ENCODE results near the gene MCM5. TPM values are rescaled to one million over a fixed set of nuclear protein-coding genes. Genes with fewer than 3 reads are reported as not detected.
A peak's percentile ranks its signal among the peaks of the same experiment; 100 is the strongest.

Gene MCM5
- total and polyA plus RNA-seq, 9 donors = 22.8 to 46.9 (median 36.3) TPM

GRCh38 chr22:35448523-35448922 is 48.6 kb downstream of the MCM5 start:
- peaks cover 7% of the 10 kb centered on the region for H3K27me3 ChIP-seq (ENCODE audit: control insufficient read depth, insufficient read depth, low read length)
- WGBS (ENCODE audit: insufficient coverage) = 93% methylated on average over 3 of the region's 8 CpGs
- no peak overlapping the region for H3K4me3 ChIP-seq (ENCODE audit: low read length)
- no peaks in the 10 kb centered on the region for H3K9me3 ChIP-seq (replicated peaks; ENCODE audit: control insufficient read depth, low read depth, low read length)
- H3K4me1 ChIP-seq (ENCODE audit: control insufficient read depth, insufficient read depth, low read length) = peaks cover 4% of the 10 kb centered on the region
- DNase-seq = no peak
- no peak overlapping the region for H3K27ac ChIP-seq (ENCODE audit: low read length)
- peaks cover 9% of the 10 kb centered on the region for H3K36me3 ChIP-seq (ENCODE audit: control insufficient read depth, insufficient read depth, low read length)

GRCh38 chr22:35449829-35450689 is 50.1 kb downstream of the MCM5 start:
- peaks cover 9% of the 10 kb centered on the region for H3K36me3 ChIP-seq (ENCODE audit: control insufficient read depth, insufficient read depth, low read length)
- peaks cover 4% of the 10 kb centered on the region for H3K4me1 ChIP-seq (ENCODE audit: control insufficient read depth, insufficient read depth, low read length)
- WGBS (ENCODE audit: insufficient coverage) = 77% methylated on average over 8 of the region's 17 CpGs
- H3K27ac ChIP-seq (ENCODE audit: low read length) = no peak overlapping the region
- H3K27me3 ChIP-seq (ENCODE audit: control insufficient read depth, insufficient read depth, low read length) = peaks cover 13% of the 10 kb centered on the region
- H3K4me3 ChIP-seq (ENCODE audit: low read length) = no peak overlapping the region
- no peak for DNase-seq
- no peaks in the 10 kb centered on the region for H3K9me3 ChIP-seq (replicated peaks; ENCODE audit: control insufficient read depth, low read depth, low read length)

DNA sequence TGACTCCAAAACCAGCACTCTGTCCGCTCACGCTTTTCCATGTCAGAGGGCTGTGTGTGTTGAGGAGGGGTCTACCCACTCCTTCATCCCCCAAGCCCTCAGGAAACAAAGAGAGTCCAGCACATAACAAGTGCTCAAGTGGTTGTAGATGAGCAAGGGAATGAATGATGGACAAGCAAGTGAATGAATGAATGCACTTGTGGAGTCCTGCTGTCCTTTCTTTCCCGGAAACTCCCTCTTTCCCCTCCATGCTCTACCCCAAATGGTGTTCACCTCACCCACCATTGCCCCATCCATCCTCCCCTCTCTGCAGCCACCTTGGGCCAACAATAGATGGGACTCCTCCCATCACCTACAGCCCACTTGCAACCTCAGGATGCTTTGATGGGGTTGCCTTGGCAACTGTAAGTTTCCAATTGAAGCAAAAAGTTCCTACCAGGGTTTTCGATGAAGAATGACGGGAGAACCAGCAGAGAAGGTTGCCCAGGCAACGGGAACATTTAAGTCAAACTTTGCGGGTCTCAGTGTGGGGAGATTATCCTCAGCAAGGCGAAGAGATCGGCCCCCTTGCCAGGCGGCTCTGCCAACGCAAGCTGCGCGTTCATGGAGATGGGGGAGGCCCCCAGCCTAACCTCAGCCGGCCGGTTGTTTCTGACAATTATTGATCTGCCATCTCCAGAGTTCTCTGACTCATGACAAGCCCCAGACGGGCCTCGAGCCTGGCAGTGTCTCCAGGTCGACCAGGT is 51.1 kb downstream of the MCM5 start:
- peaks cover 4% of the 10 kb centered on the region for H3K4me1 ChIP-seq (ENCODE audit: control insufficient read depth, insufficient read depth, low read length)
- H3K9me3 ChIP-seq (replicated peaks; ENCODE audit: control insufficient read depth, low read depth, low read length) = no peaks in the 10 kb centered on the region
- H3K27ac ChIP-seq (ENCODE audit: low read length) = no peak overlapping the region
- peaks cover 13% of the 10 kb centered on the region for H3K27me3 ChIP-seq (ENCODE audit: control insufficient read depth, insufficient read depth, low read length)
- H3K36me3 ChIP-seq (ENCODE audit: control insufficient read depth, insufficient read depth, low read length) = peaks cover 9% of the 10 kb centered on the region
- H3K4me3 ChIP-seq (ENCODE audit: low read length) = no peak overlapping the region
- no peak for DNase-seq
- 63% methylated on average over 15 of the region's 18 CpGs for WGBS (ENCODE audit: insufficient coverage)

DNA sequence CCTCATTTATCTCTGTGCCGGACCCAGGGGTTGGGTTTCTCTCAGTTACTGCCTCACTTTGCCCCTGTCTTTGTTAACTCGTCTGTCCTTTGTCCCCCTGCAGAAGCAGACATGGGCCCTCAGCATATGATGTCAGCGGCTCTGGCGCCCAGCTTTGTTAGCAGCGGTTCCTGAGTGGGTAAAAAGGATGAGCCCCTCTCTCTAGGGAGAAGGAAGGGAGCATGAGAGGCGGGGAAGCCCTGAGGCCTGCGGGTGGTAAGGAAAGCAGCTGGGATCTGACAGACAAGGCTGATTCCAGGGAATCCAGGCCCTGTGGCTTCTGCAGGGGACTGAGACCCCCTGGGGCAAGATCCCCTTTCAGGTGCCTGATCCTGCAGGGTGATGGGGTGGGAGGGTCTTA is 51.7 kb downstream of the MCM5 start:
- Histone ChIP-seq H3K36me3 (ENCODE audit: control insufficient read depth, insufficient read depth, low read length) (peaks cover 7% of the 10 kb centered on the region), H3K4me3 (ENCODE audit: low read length) (no peak overlapping the region), H3K4me1 (ENCODE audit: control insufficient read depth, insufficient read depth, low read length) (peaks cover 4% of the 10 kb centered on the region), H3K27me3 (ENCODE audit: control insufficient read depth, insufficient read depth, low read length) (peaks cover 13% of the 10 kb centered on the region), H3K27ac (ENCODE audit: low read length) (no peak overlapping the region), H3K9me3 (replicated peaks; ENCODE audit: control insufficient read depth, low read depth, low read length) (no peaks in the 10 kb centered on the region)
- no peak for DNase-seq
- 64% methylated on average over 7 of the region's 7 CpGs for WGBS (ENCODE audit: insufficient coverage)

GRCh38 chr22:35452351-35452781 is 52.4 kb downstream of the MCM5 start:
- H3K27ac ChIP-seq (ENCODE audit: low read length) = no peak overlapping the region
- DNase-seq = no peak
- peaks cover 4% of the 10 kb centered on the region for H3K4me1 ChIP-seq (ENCODE audit: control insufficient read depth, insufficient read depth, low read length)
- H3K4me3 ChIP-seq (ENCODE audit: low read length) = no peak overlapping the region
- no peaks in the 10 kb centered on the region for H3K9me3 ChIP-seq (replicated peaks; ENCODE audit: control insufficient read depth, low read depth, low read length)
- WGBS (ENCODE audit: insufficient coverage) = 55% methylated on average over 14 of the region's 15 CpGs
- H3K27me3 ChIP-seq (ENCODE audit: control insufficient read depth, insufficient read depth, low read length) = peaks cover 13% of the 10 kb centered on the region
- H3K36me3 ChIP-seq (ENCODE audit: control insufficient read depth, insufficient read depth, low read length) = peaks cover 4% of the 10 kb centered on the region

GRCh38 chr22:35452810-35453743 is 53.1 kb downstream of the MCM5 start:
- Histone ChIP-seq H3K4me3 (ENCODE audit: low read length) (no peak overlapping the region), H3K36me3 (ENCODE audit: control insufficient read depth, insufficient read depth, low read length) (peaks cover 4% of the 10 kb centered on the region), H3K27me3 (ENCODE audit: control insufficient read depth, insufficient read depth, low read length) (peaks cover 13% of the 10 kb centered on the region), H3K4me1 (ENCODE audit: control insufficient read depth, insufficient read depth, low read length) (no peaks in the 10 kb centered on the region), H3K9me3 (replicated peaks; ENCODE audit: control insufficient read depth, low read depth, low read length) (no peaks in the 10 kb centered on the region), H3K27ac (ENCODE audit: low read length) (no peak overlapping the region)
- DNase-seq = no peak
- 53% methylated on average over 8 of the region's 13 CpGs for WGBS (ENCODE audit: insufficient coverage)

DNA sequence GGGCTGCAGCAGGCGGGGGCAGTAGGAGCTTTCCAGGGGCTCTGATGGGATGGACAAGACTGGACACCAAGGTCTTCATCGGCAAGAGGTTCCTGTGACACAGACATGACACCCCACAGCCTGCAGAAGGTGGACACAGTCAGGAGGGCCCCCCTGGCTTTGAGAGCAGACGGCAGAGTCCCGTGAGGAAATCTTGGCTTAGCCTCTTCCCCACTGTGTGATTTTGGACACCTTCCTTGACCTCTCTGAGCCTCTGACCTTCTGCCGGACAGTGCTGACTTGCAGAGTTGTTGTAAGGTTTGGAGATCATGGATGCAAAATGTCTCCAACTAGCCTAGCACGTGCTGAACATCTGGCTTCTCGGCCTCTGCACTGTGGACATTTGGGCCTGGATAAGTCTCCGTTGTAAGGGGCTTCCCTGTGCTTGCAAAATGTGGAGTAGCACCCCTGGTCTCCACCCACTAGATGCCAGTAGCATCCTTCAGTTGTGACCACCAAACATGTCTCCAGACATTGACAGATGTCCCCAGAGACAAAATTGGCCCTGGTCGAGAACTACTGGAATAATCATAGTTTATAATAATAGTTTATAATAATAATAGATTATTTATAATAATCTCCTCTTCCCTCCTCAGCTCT is 54.6 kb downstream of the MCM5 start:
- DNase-seq = peak; percentile 38
- H3K27me3 ChIP-seq (ENCODE audit: control insufficient read depth, insufficient read depth, low read length) = peaks cover 13% of the 10 kb centered on the region
- no peaks in the 10 kb centered on the region for H3K9me3 ChIP-seq (replicated peaks; ENCODE audit: control insufficient read depth, low read depth, low read length)
- H3K4me1 ChIP-seq (ENCODE audit: control insufficient read depth, insufficient read depth, low read length) = no peaks in the 10 kb centered on the region
- 44% methylated on average over 5 of the region's 9 CpGs for WGBS (ENCODE audit: insufficient coverage)
- H3K27ac ChIP-seq (ENCODE audit: low read length) = no peak overlapping the region
- peaks cover 4% of the 10 kb centered on the region for H3K36me3 ChIP-seq (ENCODE audit: control insufficient read depth, insufficient read depth, low read length)
- H3K4me3 ChIP-seq (ENCODE audit: low read length) = no peak overlapping the region

DNA sequence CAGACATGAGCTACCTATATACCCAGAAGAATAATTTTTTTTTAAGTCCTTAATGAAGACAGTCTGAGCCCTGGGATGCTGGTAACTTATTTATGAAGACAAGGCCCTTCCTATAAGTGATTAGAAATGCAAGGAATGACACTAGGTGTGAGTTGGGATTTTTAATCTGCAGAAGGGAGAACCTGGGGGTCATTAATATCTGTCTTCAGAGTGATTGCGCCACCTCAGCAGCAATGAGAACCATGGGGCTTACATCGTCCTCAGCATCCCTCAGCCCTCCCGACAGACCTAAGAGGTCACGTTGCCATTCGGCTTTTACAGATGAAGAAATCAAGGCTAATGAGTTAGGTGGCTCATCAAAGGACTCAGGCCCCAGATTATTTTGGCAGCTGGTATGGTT is 55.6 kb downstream of the MCM5 start:
- no peak overlapping the region for H3K4me3 ChIP-seq (ENCODE audit: low read length)
- H3K27me3 ChIP-seq (ENCODE audit: control insufficient read depth, insufficient read depth, low read length) = peaks cover 13% of the 10 kb centered on the region
- H3K9me3 ChIP-seq (replicated peaks; ENCODE audit: control insufficient read depth, low read depth, low read length) = no peaks in the 10 kb centered on the region
- H3K27ac ChIP-seq (ENCODE audit: low read length) = no peak overlapping the region
- peaks cover 3% of the 10 kb centered on the region for H3K36me3 ChIP-seq (ENCODE audit: control insufficient read depth, insufficient read depth, low read length)
- WGBS (ENCODE audit: insufficient coverage) = 90% methylated on average over 3 of the region's 5 CpGs
- no peaks in the 10 kb centered on the region for H3K4me1 ChIP-seq (ENCODE audit: control insufficient read depth, insufficient read depth, low read length)
- DNase-seq = no peak

GRCh38 chr22:35456757-35457156 is 56.8 kb downstream of the MCM5 start:
- Histone ChIP-seq H3K27me3 (ENCODE audit: control insufficient read depth, insufficient read depth, low read length) (peaks cover 13% of the 10 kb centered on the region), H3K4me3 (ENCODE audit: low read length) (no peak overlapping the region), H3K27ac (ENCODE audit: low read length) (no peak overlapping the region), H3K36me3 (ENCODE audit: control insufficient read depth, insufficient read depth, low read length) (no peaks in the 10 kb centered on the region), H3K4me1 (ENCODE audit: control insufficient read depth, insufficient read depth, low read length) (no peaks in the 10 kb centered on the region), H3K9me3 (replicated peaks; ENCODE audit: control insufficient read depth, low read depth, low read length) (no peaks in the 10 kb centered on the region)
- DNase-seq = no peak
- 82% methylated on average over 8 of the region's 10 CpGs for WGBS (ENCODE audit: insufficient coverage)

Measured in muscle of leg (tissue), 11 donors.